ENCODE data around the gene TTYH1. TPM values are rescaled to one million over a fixed set of nuclear protein-coding genes. Genes with fewer than 3 reads are reported as not detected.
A peak's percentile ranks its signal among the peaks of the same experiment; 100 is the strongest.

The TTYH1 gene
- total and polyA plus RNA-seq, 2 experiments from 2014 or later = 1.1 TPM; not detected in 1

GRCh38 chr19:54473071-54473891, 58.0 kb downstream of the TTYH1 start, which contains the start of gene CDC42EP5:
CDC42EP5 (minus strand) TSS chr19:54473296; CDS start chr19:54465547, 7,749 bp downstream.
- H3K27me3 ChIP-seq = peaks cover 20% of the 10 kb centered on the region
- H3K4me1 ChIP-seq (ENCODE audit: low read depth) = no peaks in the 10 kb centered on the region
- peak within 1 kb of the TSS; percentile 4 for H3K4me3 ChIP-seq
- H3K36me3 ChIP-seq = no peaks in the 10 kb centered on the region
- H3K27ac ChIP-seq = peak within 1 kb of the TSS; percentile 67
- no peaks in the 10 kb centered on the region for H3K9me3 ChIP-seq (ENCODE audit: low read depth)
- peak; percentile 59 to 95 for DNase-seq (ENCODE audit: low read depth in 1 of 2, low spot score in 1 of 2)
- no peak for TF ChIP-seq CTCF (IDR thresholded peaks at IDR 0.05; ENCODE audit: low read depth, low read length)

DNA sequence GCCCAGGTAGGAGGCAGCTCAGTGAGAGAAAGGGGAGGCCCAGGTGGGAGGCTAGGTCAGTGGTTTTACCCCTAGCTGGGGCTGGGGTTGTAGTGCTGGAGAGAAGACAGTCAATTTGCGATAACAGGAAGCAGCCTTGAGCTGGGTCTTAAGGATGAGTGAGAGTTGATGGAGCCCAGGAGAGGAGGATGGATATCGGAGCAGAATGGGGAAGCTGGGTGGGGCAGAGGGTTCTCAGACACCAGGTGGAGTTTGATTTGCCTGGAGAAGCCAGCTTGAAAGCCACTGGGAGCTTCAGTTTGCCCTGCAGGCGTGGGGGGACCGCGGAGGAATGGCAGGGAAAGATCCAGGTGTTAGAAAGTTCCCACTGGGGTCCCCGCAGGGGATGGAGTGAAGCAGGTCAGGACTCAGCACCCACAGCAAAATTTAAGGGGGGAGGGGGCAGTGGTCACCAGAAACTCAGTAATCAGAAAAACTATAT, 58.7 kb downstream of the TTYH1 start:
- DNase-seq (ENCODE audit: low read depth in 1 of 2, low spot score in 1 of 2) = no peak

DNA sequence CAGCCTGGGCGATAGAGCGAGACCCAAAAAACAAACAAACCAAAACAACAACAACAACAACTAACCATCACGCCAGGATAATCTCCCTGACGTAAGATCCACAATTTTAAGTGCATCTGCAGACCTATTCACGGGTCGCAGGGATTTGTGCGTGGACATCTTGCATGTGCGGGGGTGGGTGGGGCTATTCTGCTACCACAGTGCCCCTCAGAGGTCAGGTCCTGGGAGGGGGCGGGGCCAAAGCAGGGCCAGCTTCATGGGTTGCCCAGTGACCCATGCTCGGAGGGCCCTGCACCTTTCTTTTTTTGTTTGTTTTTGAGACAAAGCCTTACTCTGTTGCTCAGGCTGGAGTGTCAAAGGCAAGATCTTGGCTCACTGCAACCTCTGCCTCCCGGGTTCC, 60.4 kb downstream of the TTYH1 start:
- no peak for DNase-seq (ENCODE audit: low read depth in 1 of 2, low spot score in 1 of 2)
- H3K4me1 ChIP-seq (ENCODE audit: low read depth) = no peaks in the 10 kb centered on the region
- TF ChIP-seq CTCF (IDR thresholded peaks at IDR 0.05; ENCODE audit: low read depth, low read length) = no peak
- H3K9me3 ChIP-seq (ENCODE audit: low read depth) = no peaks in the 10 kb centered on the region
- H3K36me3 ChIP-seq = no peaks in the 10 kb centered on the region
- no peak overlapping the region for H3K27ac ChIP-seq
- H3K4me3 ChIP-seq = no peak overlapping the region
- H3K27me3 ChIP-seq = peaks cover 10% of the 10 kb centered on the region

More for the DNA sequence above, 58.7 kb downstream of the TTYH1 start:
- Histone ChIP-seq H3K27me3 (peaks cover 20% of the 10 kb centered on the region), H3K27ac (peak overlapping the region; percentile 67), H3K36me3 (no peaks in the 10 kb centered on the region), H3K4me3 (no peak overlapping the region), H3K4me1 (ENCODE audit: low read depth) (no peaks in the 10 kb centered on the region), H3K9me3 (ENCODE audit: low read depth) (no peaks in the 10 kb centered on the region)
- TF ChIP-seq CTCF (IDR thresholded peaks at IDR 0.05; ENCODE audit: low read depth, low read length) = no peak

- H3K27ac ChIP-seq = no peak overlapping the region
- H3K36me3 ChIP-seq = no peaks in the 10 kb centered on the region
- TF ChIP-seq CTCF (IDR thresholded peaks at IDR 0.05; ENCODE audit: low read depth, low read length) = no peak
- no peaks in the 10 kb centered on the region for H3K4me1 ChIP-seq (ENCODE audit: low read depth)
- H3K9me3 ChIP-seq (ENCODE audit: low read depth) = no peaks in the 10 kb centered on the region
- no peak for DNase-seq (ENCODE audit: low read depth in 1 of 2, low spot score in 1 of 2)
- no peak overlapping the region for H3K4me3 ChIP-seq
- H3K27me3 ChIP-seq = no peaks in the 10 kb centered on the region
Observed at GRCh38 chr19:54477650-54478049, 62.4 kb downstream of the TTYH1 start.

GRCh38 chr19:54478677-54479266, 63.5 kb downstream of the TTYH1 start:
- H3K27ac ChIP-seq = no peak overlapping the region
- no peaks in the 10 kb centered on the region for H3K9me3 ChIP-seq (ENCODE audit: low read depth)
- peak; percentile 64 to 80 for DNase-seq (ENCODE audit: low read depth in 1 of 2, low spot score in 1 of 2)
- no peaks in the 10 kb centered on the region for H3K4me1 ChIP-seq (ENCODE audit: low read depth)
- H3K4me3 ChIP-seq = no peak overlapping the region
- H3K27me3 ChIP-seq = no peaks in the 10 kb centered on the region
- H3K36me3 ChIP-seq = no peaks in the 10 kb centered on the region
- peak; percentile 65 for TF ChIP-seq CTCF (IDR thresholded peaks at IDR 0.05; ENCODE audit: low read depth, low read length)
